ENCODE data around the gene CRX.

DNA sequence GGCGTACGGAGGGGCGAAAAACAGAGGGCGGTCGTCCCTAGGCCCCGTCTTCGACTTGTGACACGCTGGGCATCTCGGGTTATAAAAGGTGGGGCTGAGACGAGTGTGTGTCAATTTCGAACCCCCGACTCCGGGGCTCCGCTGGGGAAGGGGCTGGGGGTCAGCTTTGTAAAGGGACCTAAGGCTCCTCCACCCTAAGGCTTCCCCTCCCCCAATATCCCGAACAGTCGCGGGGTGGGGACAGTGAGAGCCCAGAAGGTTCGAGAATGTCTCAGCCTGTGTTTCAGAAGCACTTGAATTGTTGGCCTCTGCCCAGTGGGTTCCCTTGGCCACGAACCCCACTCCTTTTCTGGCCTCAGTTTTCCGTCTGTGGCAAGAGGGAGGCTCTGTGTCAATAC, 42.8 kb upstream of the CRX start:
- TF ChIP-seq, protein P1, sequence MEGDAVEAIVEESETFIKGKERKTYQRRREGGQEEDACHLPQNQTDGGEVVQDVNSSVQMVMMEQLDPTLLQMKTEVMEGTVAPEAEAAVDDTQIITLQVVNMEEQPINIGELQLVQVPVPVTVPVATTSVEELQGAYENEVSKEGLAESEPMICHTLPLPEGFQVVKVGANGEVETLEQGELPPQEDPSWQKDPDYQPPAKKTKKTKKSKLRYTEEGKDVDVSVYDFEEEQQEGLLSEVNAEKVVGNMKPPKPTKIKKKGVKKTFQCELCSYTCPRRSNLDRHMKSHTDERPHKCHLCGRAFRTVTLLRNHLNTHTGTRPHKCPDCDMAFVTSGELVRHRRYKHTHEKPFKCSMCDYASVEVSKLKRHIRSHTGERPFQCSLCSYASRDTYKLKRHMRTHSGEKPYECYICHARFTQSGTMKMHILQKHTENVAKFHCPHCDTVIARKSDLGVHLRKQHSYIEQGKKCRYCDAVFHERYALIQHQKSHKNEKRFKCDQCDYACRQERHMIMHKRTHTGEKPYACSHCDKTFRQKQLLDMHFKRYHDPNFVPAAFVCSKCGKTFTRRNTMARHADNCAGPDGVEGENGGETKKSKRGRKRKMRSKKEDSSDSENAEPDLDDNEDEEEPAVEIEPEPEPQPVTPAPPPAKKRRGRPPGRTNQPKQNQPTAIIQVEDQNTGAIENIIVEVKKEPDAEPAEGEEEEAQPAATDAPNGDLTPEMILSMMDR (CRISPR knock-in tag; IDR thresholded peaks at IDR 0.05): no peak
- TF ChIP-seq ZNF383 (CRISPR knock-in tag; IDR thresholded peaks at IDR 0.05; ENCODE audit: borderline replicate concordance): no peak
- TF ChIP-seq, protein P2, sequence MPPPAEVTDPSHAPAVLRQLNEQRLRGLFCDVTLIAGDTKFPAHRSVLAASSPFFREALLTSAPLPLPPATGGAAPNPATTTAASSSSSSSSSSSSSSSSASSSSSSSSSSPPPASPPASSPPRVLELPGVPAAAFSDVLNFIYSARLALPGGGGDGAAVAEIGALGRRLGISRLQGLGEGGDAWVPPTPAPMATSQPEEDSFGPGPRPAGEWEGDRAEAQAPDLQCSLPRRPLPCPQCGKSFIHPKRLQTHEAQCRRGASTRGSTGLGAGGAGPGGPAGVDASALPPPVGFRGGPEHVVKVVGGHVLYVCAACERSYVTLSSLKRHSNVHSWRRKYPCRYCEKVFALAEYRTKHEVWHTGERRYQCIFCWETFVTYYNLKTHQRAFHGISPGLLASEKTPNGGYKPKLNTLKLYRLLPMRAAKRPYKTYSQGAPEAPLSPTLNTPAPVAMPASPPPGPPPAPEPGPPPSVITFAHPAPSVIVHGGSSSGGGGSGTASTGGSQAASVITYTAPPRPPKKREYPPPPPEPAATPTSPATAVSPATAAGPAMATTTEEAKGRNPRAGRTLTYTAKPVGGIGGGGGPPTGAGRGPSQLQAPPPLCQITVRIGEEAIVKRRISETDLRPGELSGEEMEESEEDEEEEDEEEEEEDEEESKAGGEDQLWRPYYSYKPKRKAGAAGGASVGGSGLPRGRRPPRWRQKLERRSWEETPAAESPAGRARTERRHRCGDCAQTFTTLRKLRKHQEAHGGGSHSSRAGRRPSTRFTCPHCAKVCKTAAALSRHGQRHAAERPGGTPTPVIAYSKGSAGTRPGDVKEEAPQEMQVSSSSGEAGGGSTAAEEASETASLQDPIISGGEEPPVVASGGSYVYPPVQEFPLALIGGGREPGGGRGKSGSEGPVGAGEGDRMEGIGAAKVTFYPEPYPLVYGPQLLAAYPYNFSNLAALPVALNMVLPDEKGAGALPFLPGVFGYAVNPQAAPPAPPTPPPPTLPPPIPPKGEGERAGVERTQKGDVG (CRISPR knock-in tag; IDR thresholded peaks at IDR 0.05; ENCODE audit: borderline replicate concordance): no peak
- no peak for TF ChIP-seq POLR2AphosphoS5 (IDR thresholded peaks at IDR 0.05; ENCODE audit: low read depth, low read length)
- TF ChIP-seq, protein P3, sequence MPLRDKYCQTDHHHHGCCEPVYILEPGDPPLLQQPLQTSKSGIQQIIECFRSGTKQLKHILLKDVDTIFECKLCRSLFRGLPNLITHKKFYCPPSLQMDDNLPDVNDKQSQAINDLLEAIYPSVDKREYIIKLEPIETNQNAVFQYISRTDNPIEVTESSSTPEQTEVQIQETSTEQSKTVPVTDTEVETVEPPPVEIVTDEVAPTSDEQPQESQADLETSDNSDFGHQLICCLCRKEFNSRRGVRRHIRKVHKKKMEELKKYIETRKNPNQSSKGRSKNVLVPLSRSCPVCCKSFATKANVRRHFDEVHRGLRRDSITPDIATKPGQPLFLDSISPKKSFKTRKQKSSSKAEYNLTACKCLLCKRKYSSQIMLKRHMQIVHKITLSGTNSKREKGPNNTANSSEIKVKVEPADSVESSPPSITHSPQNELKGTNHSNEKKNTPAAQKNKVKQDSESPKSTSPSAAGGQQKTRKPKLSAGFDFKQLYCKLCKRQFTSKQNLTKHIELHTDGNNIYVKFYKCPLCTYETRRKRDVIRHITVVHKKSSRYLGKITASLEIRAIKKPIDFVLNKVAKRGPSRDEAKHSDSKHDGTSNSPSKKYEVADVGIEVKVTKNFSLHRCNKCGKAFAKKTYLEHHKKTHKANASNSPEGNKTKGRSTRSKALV (CRISPR knock-in tag; IDR thresholded peaks at IDR 0.05): no peak
- no peak for TF ChIP-seq ZNF17 (CRISPR knock-in tag; IDR thresholded peaks at IDR 0.05)
- no peak for TF ChIP-seq KDM5A (IDR thresholded peaks at IDR 0.05; ENCODE audit: borderline replicate concordance, low read length)

All from HepG2 (cell line).